Naive B cell (primary cell): ENCODE measurements around the gene LRRN4. TPM values are rescaled to one million over a fixed set of nuclear protein-coding genes. Genes with fewer than 3 reads are reported as not detected.
A peak's percentile ranks its signal among the peaks of the same experiment; 100 is the strongest.
"Not testable (repeated sequence)": the region's sequence is repeated elsewhere in the genome, so short reads cannot be mapped to it uniquely, and the experiment has no call there.

Source experiments
- ATAC-seq, 2 donors: fragments of 150-1000 bp; cut with Tn5 transposase; 2 replicates each; pipeline ENCODE4 v1.10.0; 2021; ENCODE audit warnings: low read depth in 2 of 2, mild to moderate bottlenecking in 2 of 2, moderate library complexity in 2 of 2
- DNase-seq: peaks from one replicate; pipeline ENCODE4 v3.0.0; 2022
- H3K27ac Mint-ChIP-seq, 6 donors: one replicate each; pipeline ENCODE4 v1.8.0; 2020 to 2022; ENCODE audit warnings: mild to moderate bottlenecking in 6 of 6, mixed read lengths in 6 of 6, moderate library complexity in 5 of 6, inconsistent platforms in 2 of 6
- H3K27me3 Mint-ChIP-seq, 3 donors: one replicate each; pipeline ENCODE4 v1.8.0; 2021 to 2022; ENCODE audit warnings: mixed read lengths in 3 of 3, mild to moderate bottlenecking in 1 of 3
- H3K36me3 Mint-ChIP-seq, 2 donors: one replicate each; pipeline ENCODE4 v1.8.0; 2020 to 2022; ENCODE audit warnings: mixed read lengths in 2 of 2, inconsistent platforms in 1 of 2, mild to moderate bottlenecking in 1 of 2
- H3K4me1 Mint-ChIP-seq, 3 donors: one replicate each; pipeline ENCODE4 v1.8.0; 2020 to 2022; ENCODE audit warnings: mixed read lengths in 3 of 3, inconsistent platforms in 1 of 3, mild to moderate bottlenecking in 1 of 3, moderate library complexity in 1 of 3
- H3K4me3 Mint-ChIP-seq, 8 donors: one replicate each; pipeline ENCODE4 v1.8.0; 2020 to 2022; ENCODE audit warnings: mild to moderate bottlenecking in 8 of 8, mixed read lengths in 8 of 8, moderate library complexity in 8 of 8, inconsistent platforms in 2 of 8
- H3K9me3 Mint-ChIP-seq, 7 donors: one replicate each; pipeline ENCODE4 v1.8.0; 2020 to 2022; ENCODE audit warnings: mixed read lengths in 7 of 7, mild to moderate bottlenecking in 5 of 7, inconsistent platforms in 2 of 7, moderate library complexity in 1 of 7
- polyA plus RNA-seq, 6 donors: library from polyadenylated mRNA; unstranded; fragments of 300-500 nt; fragmentation: Illumina TruSeq; gene quantifications; one replicate each; pipeline ENCODE4 v1.2.3, GENCODE V29; 2021; ENCODE audit warnings: low read depth in 6 of 6

LRRN4 gene
- polyA plus RNA-seq, 6 donors from 2014 or later = 0.11 to 0.16 TPM; not detected in 4

DNA sequence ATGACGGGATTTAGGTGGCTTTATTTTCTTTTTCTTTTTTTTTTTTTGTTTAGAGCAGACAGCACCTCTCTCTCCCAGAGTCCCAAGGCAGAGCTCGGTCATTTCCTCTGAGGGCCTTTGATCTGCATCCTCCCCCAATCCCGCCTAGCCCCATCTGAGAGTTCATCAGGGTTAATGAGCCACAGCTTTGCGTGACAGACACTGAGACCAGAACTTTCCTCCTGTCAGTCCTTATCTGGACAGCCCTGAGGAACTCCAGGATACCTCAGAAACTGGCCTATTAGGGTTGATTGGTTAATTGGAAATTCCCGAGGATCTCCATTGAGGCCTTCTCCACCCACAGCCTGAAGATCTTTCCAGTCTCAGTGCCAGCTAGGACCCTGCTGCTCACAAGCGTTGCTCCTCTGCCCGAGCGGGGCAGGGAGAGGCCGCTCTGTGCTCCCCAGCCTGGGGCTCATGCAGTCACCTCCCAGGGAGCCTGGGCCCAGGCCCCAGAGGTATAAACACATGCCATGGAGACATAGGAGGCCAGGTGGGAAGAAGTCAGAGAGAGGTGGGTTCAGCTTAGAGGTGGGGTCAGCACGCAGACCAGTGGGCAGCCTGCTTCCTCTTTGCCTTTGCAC lies 1.4 kb upstream of the LRRN4 start:
- peaks cover 19 to 65% (median 59%) of the 10 kb centered on the region in 3 donors for H3K27me3 Mint-ChIP-seq

DNA sequence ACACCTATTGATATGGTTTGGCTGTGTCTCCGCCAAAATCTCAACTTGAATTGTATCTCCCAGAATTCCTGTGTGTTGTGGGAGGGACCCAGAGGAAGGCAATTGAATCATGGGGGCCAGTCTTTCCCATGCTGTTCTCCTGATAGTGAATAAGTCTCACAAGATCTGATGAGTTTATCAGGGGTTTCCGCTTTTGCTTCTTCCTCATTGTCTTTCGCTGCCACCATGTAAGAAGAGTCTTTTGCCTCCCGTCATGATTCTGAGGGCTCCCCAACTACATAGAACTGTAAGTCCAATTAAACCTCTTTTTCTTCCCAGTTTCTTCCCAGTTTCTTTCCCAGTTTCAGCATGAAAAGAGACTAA lies 810 bp upstream of the LRRN4 start:
- not testable (repeated sequence) for ATAC-seq, H3K4me3 Mint-ChIP-seq, H3K4me1 Mint-ChIP-seq, H3K36me3 Mint-ChIP-seq, H3K9me3 Mint-ChIP-seq, DNase-seq
- H3K27ac Mint-ChIP-seq = peak overlapping the region in 1 of 6 donors; percentile 42
- H3K27me3 Mint-ChIP-seq = peaks cover 18 to 63% (median 62%) of the 10 kb centered on the region in 3 donors

More for the DNA sequence above, 1.4 kb upstream of the LRRN4 start:
- Mint-ChIP-seq H3K27ac (no peak overlapping the region), H3K4me3 (no peak overlapping the region), H3K9me3 (no peaks in the 10 kb centered on the region), H3K36me3 (peaks cover 0 to 6% of the 10 kb centered on the region in 2 donors), H3K4me1 (peaks cover 0 to 6% (median 5%) of the 10 kb centered on the region in 3 donors)
- ATAC-seq = no peak
- no peak for DNase-seq

GRCh38 chr20:6053064-6053775 lies 640 bp downstream of the LRRN4 start:
- DNase-seq (no peak), ATAC-seq (no peak)
- Mint-ChIP-seq H3K4me1 (peaks cover 0 to 9% (median 6%) of the 10 kb centered on the region in 3 donors), H3K9me3 (no peaks in the 10 kb centered on the region), H3K27me3 (peaks cover 12 to 49% (median 47%) of the 10 kb centered on the region in 3 donors), H3K27ac (no peak overlapping the region), H3K36me3 (peaks cover 0 to 6% of the 10 kb centered on the region in 2 donors), H3K4me3 (peak overlapping the region in 2 of 8 donors; percentile 0 to 33)

DNA sequence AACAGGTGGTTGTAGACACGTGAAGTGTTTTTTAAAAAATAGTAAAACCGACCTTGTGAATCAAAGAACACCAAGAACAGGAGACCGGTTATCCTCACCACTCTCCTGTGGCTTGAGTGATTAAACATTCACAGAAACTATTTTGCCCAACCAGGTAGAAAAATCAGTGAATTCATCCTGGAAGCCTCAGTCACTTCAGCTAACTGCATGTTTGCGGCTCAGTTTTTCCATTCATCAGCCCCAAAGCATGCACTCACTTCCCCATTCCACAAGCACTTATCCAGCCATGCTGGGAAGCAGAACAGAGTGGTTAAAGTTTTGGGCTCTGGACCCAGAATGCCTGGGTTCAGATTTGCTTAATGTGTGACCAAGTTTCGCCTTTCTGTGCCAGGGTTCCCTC lies 2.4 kb downstream of the LRRN4 start:
- Mint-ChIP-seq H3K27me3 (peaks cover 12 to 40% (median 34%) of the 10 kb centered on the region in 3 donors), H3K36me3 (peaks cover 0 to 6% of the 10 kb centered on the region in 2 donors), H3K4me3 (no peak overlapping the region), H3K9me3 (no peaks in the 10 kb centered on the region), H3K27ac (no peak overlapping the region), H3K4me1 (peaks cover 0 to 9% (median 6%) of the 10 kb centered on the region in 3 donors)
- no peak for DNase-seq
- no peak for ATAC-seq

- H3K36me3 Mint-ChIP-seq = peaks cover 0 to 6% of the 10 kb centered on the region in 2 donors
- H3K4me1 Mint-ChIP-seq = peaks cover 0 to 9% (median 6%) of the 10 kb centered on the region in 3 donors
- H3K4me3 Mint-ChIP-seq = no peak overlapping the region
- peaks cover 7 to 24% (median 20%) of the 10 kb centered on the region in 3 donors for H3K27me3 Mint-ChIP-seq
- ATAC-seq (no peak), DNase-seq (no peak)
- no peaks in the 10 kb centered on the region for H3K9me3 Mint-ChIP-seq
- H3K27ac Mint-ChIP-seq = no peak overlapping the region
Observed at GRCh38 chr20:6048391-6048790, 5.5 kb downstream of the LRRN4 start.

DNA sequence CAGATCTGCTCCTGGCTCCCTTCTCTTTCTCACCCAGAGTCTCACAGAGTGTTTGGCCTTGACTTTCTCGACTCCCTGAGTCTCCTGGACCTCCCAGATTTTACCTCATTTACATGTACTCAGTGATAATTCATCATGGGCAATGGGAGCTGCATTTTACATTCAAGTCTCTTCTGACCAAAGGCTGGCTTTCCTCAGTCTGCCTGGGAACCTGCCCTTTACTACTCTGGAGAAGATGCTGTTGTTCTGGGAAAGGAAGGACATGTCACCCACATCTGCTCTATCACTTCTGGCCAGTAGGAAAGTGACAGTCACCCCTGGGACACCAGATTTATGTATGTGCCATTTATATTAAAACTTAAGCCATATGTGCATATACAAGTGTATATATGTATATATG lies 7.4 kb downstream of the LRRN4 start:
- Mint-ChIP-seq H3K27ac (peak overlapping the region in 1 of 6 donors; percentile 60), H3K4me1 (peaks cover 0 to 4% (median 0%) of the 10 kb centered on the region in 3 donors), H3K36me3 (peaks cover 0 to 6% of the 10 kb centered on the region in 2 donors), H3K4me3 (no peak overlapping the region), H3K9me3 (no peaks in the 10 kb centered on the region), H3K27me3 (peaks cover 0 to 15% (median 9%) of the 10 kb centered on the region in 3 donors)
- ATAC-seq (no peak), DNase-seq (no peak)

DNA sequence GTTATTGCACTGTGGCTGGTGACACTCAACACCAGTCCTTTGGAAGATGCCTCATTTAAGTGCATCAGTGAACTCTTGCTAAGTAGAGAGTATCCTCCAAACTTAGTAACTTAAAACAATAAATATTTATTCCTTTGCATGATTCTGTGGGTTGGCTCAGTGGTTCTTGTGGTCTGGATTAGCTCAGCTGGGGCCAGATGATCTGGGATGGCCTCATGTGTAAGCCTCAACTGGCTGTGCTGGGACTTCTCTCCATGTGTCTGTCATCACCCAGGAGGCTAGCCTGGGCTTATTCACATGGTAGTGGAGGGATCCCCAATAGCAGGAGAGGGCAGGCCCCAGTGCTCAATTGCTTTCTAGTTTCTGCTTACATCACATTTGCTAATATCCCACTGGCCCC lies 8.3 kb downstream of the LRRN4 start:
- H3K9me3 Mint-ChIP-seq = peaks cover 0 to under 1% (median 0%) of the 10 kb centered on the region in 7 donors
- H3K27ac Mint-ChIP-seq = no peak overlapping the region
- H3K4me1 Mint-ChIP-seq = peaks cover 0 to 4% (median 0%) of the 10 kb centered on the region in 3 donors
- no peak overlapping the region for H3K4me3 Mint-ChIP-seq
- ATAC-seq = no peak
- DNase-seq = no peak
- peaks cover 0 to 9% (median 4%) of the 10 kb centered on the region in 3 donors for H3K27me3 Mint-ChIP-seq
- peaks cover 3 to 7% of the 10 kb centered on the region in 2 donors for H3K36me3 Mint-ChIP-seq

GRCh38 chr20:6044115-6044514 lies 9.7 kb downstream of the LRRN4 start:
- H3K27ac Mint-ChIP-seq = peak overlapping the region in 1 of 6 donors; percentile 22
- H3K36me3 Mint-ChIP-seq = peaks cover 14 to 15% of the 10 kb centered on the region in 2 donors
- H3K4me3 Mint-ChIP-seq = no peak overlapping the region
- DNase-seq = no peak
- ATAC-seq = no peak
- H3K27me3 Mint-ChIP-seq = no peaks in the 10 kb centered on the region
- H3K9me3 Mint-ChIP-seq = peaks cover 0 to 2% (median 0%) of the 10 kb centered on the region in 7 donors
- H3K4me1 Mint-ChIP-seq = no peaks in the 10 kb centered on the region

DNA sequence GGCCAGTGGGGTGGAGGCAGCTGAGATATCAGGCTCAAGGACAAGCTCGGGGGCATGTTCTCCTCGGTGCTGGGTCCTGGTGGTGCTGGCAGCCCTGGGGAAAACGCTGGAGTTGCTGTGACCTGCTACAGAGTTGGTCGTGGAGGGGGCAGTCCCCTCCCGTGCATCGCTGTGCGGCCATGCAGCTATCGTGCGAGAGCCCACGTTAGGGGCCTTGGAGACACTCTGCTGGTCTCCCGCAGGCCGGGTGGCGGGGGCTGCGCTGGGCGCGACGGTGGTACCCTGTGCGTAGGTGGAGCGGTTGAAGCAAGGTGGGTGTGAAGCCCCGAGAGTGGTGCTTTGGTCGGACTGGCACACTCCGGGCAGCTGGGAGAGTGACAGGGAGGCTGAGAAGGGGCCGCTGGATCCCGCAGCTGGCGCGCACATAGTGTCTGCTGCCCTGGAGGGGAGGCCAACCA lies 12.0 kb downstream of the LRRN4 start:
- Mint-ChIP-seq H3K4me1 (no peaks in the 10 kb centered on the region), H3K27ac (peak overlapping the region in 1 of 6 donors; percentile 71), H3K4me3 (no peak overlapping the region), H3K27me3 (no peaks in the 10 kb centered on the region), H3K36me3 (peaks cover 14 to 19% of the 10 kb centered on the region in 2 donors), H3K9me3 (peaks cover 0 to 2% (median 0%) of the 10 kb centered on the region in 7 donors)
- ATAC-seq (no peak), DNase-seq (no peak)

- ATAC-seq (no peak), DNase-seq (no peak)
- peaks cover 0 to 2% (median 0%) of the 10 kb centered on the region in 7 donors for H3K9me3 Mint-ChIP-seq
- no peak overlapping the region for H3K4me3 Mint-ChIP-seq
- no peaks in the 10 kb centered on the region for H3K27me3 Mint-ChIP-seq
- no peaks in the 10 kb centered on the region for H3K4me1 Mint-ChIP-seq
- H3K36me3 Mint-ChIP-seq = peaks cover 14 to 19% of the 10 kb centered on the region in 2 donors
- peak overlapping the region in 1 of 6 donors; percentile 47 for H3K27ac Mint-ChIP-seq
Observed at GRCh38 chr20:6040958-6041807, 12.7 kb downstream of the LRRN4 start.

DNA sequence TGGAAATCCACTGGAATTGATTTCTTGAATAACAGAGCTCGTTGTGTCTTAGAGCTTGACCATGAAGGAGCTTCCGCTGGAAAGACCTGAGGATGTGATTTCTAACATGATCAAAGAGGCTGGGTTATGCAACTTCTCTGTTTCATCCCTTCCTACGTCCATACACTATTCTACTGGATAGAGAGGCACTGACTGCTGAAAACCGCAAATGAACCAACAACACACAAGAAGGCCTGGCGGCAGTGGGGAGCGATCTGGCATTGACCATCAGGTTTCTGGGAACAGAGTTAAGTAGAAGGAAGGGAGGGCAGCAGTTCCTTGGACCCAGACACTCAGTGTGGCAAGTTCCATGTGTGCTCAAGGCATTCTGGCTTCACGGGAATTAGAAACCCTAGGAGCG lies 13.3 kb downstream of the LRRN4 start:
- Mint-ChIP-seq H3K27ac (peak overlapping the region in 1 of 6 donors; percentile 79), H3K4me3 (no peak overlapping the region), H3K36me3 (peaks cover 14 to 19% of the 10 kb centered on the region in 2 donors), H3K27me3 (no peaks in the 10 kb centered on the region), H3K4me1 (no peaks in the 10 kb centered on the region), H3K9me3 (peaks cover 0 to 2% (median 0%) of the 10 kb centered on the region in 7 donors)
- ATAC-seq (no peak), DNase-seq (no peak)

GRCh38 chr20:6039766-6040165 lies 14.1 kb downstream of the LRRN4 start:
- DNase-seq (no peak), ATAC-seq (no peak)
- no peaks in the 10 kb centered on the region for H3K27me3 Mint-ChIP-seq
- no peak overlapping the region for H3K27ac Mint-ChIP-seq
- peaks cover 0 to 2% (median 0%) of the 10 kb centered on the region in 7 donors for H3K9me3 Mint-ChIP-seq
- H3K4me3 Mint-ChIP-seq = no peak overlapping the region
- H3K4me1 Mint-ChIP-seq = peaks cover 0 to 1% (median under 1%) of the 10 kb centered on the region in 3 donors
- H3K36me3 Mint-ChIP-seq = peaks cover 17 to 23% of the 10 kb centered on the region in 2 donors

GRCh38 chr20:6038256-6038655 lies 15.6 kb downstream of the LRRN4 start:
- ATAC-seq (no peak), DNase-seq (no peak)
- Mint-ChIP-seq H3K27ac (peak overlapping the region in 1 of 6 donors; percentile 39), H3K36me3 (peaks cover 22 to 27% of the 10 kb centered on the region in 2 donors), H3K4me3 (no peak overlapping the region), H3K4me1 (peaks cover 0 to 6% (median 3%) of the 10 kb centered on the region in 3 donors), H3K27me3 (no peaks in the 10 kb centered on the region), H3K9me3 (peaks cover 0 to 2% (median 0%) of the 10 kb centered on the region in 7 donors)
